NCI-H460 (cell line): Measurements from ENCODE around the gene PRR12. TPM values are rescaled to one million over a fixed set of nuclear protein-coding genes. Genes with fewer than 3 reads are reported as not detected.

ENCODE experiments used
- DNase-seq: peaks from one replicate; pipeline ENCODE4 v3.0.0-alpha.2; 2016; ENCODE audit warnings: low read depth; ENCODE audit errors: extremely low read depth
- total RNA-seq: library from RNA; depleted of rRNA; stranded (reverse); fragments of >200 nt; shearing (Covaris generic); gene quantifications from 2 replicates; pipeline ENCODE4 v1.2.3, GENCODE V29; 2014

The PRR12 gene
- total RNA-seq, 1 experiment from 2014 or later: 2.1 TPM

GRCh38 chr19:49559928-49560327 lies 31.1 kb upstream of the PRR12 start:
- DNase-seq: no peak

- no peak for DNase-seq
Observed at GRCh38 chr19:49560358-49560900, 30.6 kb upstream of the PRR12 start.

- no peak for DNase-seq
Observed at GRCh38 chr19:49564616-49565045, 26.4 kb upstream of the PRR12 start.

- DNase-seq: no peak
Observed at GRCh38 chr19:49565261-49565660, 25.7 kb upstream of the PRR12 start.

- no peak for DNase-seq
Observed at GRCh38 chr19:49566302-49566701, 24.7 kb upstream of the PRR12 start.

GRCh38 chr19:49567861-49568441 lies 23.0 kb upstream of the PRR12 start:
- DNase-seq: no peak

GRCh38 chr19:49570138-49570856 lies 20.7 kb upstream of the PRR12 start:
- peak; percentile 80 for DNase-seq

- no peak for DNase-seq
Observed at GRCh38 chr19:49570997-49571676, 19.8 kb upstream of the PRR12 start.

GRCh38 chr19:49573009-49573408 lies 18.0 kb upstream of the PRR12 start:
- DNase-seq: no peak

- no peak for DNase-seq
Observed at GRCh38 chr19:49573425-49573824, 17.6 kb upstream of the PRR12 start.

GRCh38 chr19:49574206-49574755 lies 16.7 kb upstream of the PRR12 start:
- DNase-seq: no peak

- DNase-seq: no peak
Observed at GRCh38 chr19:49579193-49579592, 11.8 kb upstream of the PRR12 start.

- no peak for DNase-seq
Observed at GRCh38 chr19:49579947-49580263, 11.1 kb upstream of the PRR12 start.

GRCh38 chr19:49580264-49581006 lies 10.5 kb upstream of the PRR12 start, which contains the start of gene NOSIP:
NOSIP (minus strand) TSS chr19:49580556; CDS start chr19:49560691, 19,865 bp downstream.
- DNase-seq: peak; percentile 90

GRCh38 chr19:49581007-49581508 lies 9.9 kb upstream of the PRR12 start, which contains the start of gene PRRG2:
PRRG2 (plus strand) TSS chr19:49581316; CDS start chr19:49583220, 1,904 bp downstream.
- no peak for DNase-seq

- no peak for DNase-seq
Observed at GRCh38 chr19:49583239-49583638, 7.7 kb upstream of the PRR12 start.

GRCh38 chr19:49585023-49585422 lies 6.0 kb upstream of the PRR12 start:
- DNase-seq: no peak

GRCh38 chr19:49587227-49587626 lies 3.8 kb upstream of the PRR12 start:
- DNase-seq: no peak

- no peak for DNase-seq
Observed at GRCh38 chr19:49588365-49589122, 2.4 kb upstream of the PRR12 start.

GRCh38 chr19:49589502-49589905 lies 1.5 kb upstream of the PRR12 start:
- no peak for DNase-seq
